ENCODE measurements around the gene SLC22A2.

- TF ChIP-seq POLR2AphosphoS5 (IDR thresholded peaks at IDR 0.05; ENCODE audit: borderline replicate concordance, low read depth, low read length) (no peak), EZH2 (IDR thresholded peaks at IDR 0.05) (no peak)
Measured at GRCh38 chr6:160204710-160205109, 53.9 kb downstream of the SLC22A2 start.
